Breast epithelium (tissue), 4 donors: ENCODE measurements around the gene UFD1. TPM values are rescaled to one million over a fixed set of nuclear protein-coding genes. Genes with fewer than 3 reads are reported as not detected.

Experiments
- DNase-seq, 2 donors: peaks; one replicate each; pipeline ENCODE4 v3.0.0-alpha.2; 2019; ENCODE audit warnings: low spot score in 2 of 2
- H3K27ac ChIP-seq, 2 donors: fragments of 200-600 bp; sonication (generic) in 1 of 2; one replicate each; pipeline ENCODE4 v1.5.1; 2016 to 2019; ENCODE audit warnings: mild to moderate bottlenecking in 1 of 2
- H3K27me3 ChIP-seq, 2 donors: fragments of 200-600 bp; sonication (generic) in 1 of 2; one replicate each; pipeline versions ENCODE4 v1.5.1 to v1.6.0; 2017 to 2019; ENCODE audit warnings: control low read depth in 1 of 2, mild to moderate bottlenecking in 1 of 2
- H3K36me3 ChIP-seq: fragments of 200-600 bp; one replicate; pipeline ENCODE4 v1.5.1; 2019
- H3K4me1 ChIP-seq, 2 donors: fragments of 200-600 bp; sonication (generic); one replicate each; pipeline ENCODE4 v1.5.1; 2016 to 2019; ENCODE audit warnings: control low read depth in 1 of 2
- H3K4me3 ChIP-seq, 3 donors: fragments of 200-600 bp; sonication (generic); 1 replicate in 2 of 3; 2 replicates in 1 of 3; pipeline ENCODE4 v1.5.1; 2016 to 2019; ENCODE audit warnings: mild to moderate bottlenecking in 3 of 3, moderate library complexity in 2 of 3
- H3K9me3 ChIP-seq, 2 donors: fragments of 200-600 bp; sonication (generic) in 1 of 2; one replicate each; pipeline ENCODE4 v1.5.1; 2016 to 2019; ENCODE audit warnings: control low read depth in 1 of 2
- POLR2A ChIP-seq: fragments of 450-650 bp; IDR thresholded peaks from one replicate; pipeline ENCODE4 v1.6.1; 2016; ENCODE audit warnings: antibody characterized with exemption, mild to moderate bottlenecking, moderate library complexity
- POLR2AphosphoS5 ChIP-seq, 3 donors: sonication (generic); formaldehyde crosslinking; IDR thresholded peaks; one replicate each; pipeline ENCODE4 v1.6.1; 2017; ENCODE audit warnings: antibody characterized with exemption in 3 of 3
- intact Hi-C: fragments of 100-400 bp; cut with DNase I; formaldehyde crosslinking; loops from one replicate; pipeline ENCODE4 v1.15.1; 2023; ENCODE audit warnings: low total_unique reads
- total RNA-seq, 3 donors: library from RNA; depleted of rRNA; stranded (reverse); fragments of >200 nt; gene quantifications; one replicate each; pipeline ENCODE4 v1.1.0, GENCODE V29; 2016
- TF ChIP-seq, protein P1 (sequence below), 3 donors: fragments of 450-650 bp; IDR thresholded peaks; one replicate each; pipeline ENCODE4 v1.5.1; 2016 to 2017; ENCODE audit warnings: antibody characterized with exemption in 3 of 3, mild to moderate bottlenecking in 3 of 3, moderate library complexity in 3 of 3

UFD1 gene
- total RNA-seq, 3 donors from 2014 or later = 30.8 to 51.0 (median 31.8) TPM

DNA sequence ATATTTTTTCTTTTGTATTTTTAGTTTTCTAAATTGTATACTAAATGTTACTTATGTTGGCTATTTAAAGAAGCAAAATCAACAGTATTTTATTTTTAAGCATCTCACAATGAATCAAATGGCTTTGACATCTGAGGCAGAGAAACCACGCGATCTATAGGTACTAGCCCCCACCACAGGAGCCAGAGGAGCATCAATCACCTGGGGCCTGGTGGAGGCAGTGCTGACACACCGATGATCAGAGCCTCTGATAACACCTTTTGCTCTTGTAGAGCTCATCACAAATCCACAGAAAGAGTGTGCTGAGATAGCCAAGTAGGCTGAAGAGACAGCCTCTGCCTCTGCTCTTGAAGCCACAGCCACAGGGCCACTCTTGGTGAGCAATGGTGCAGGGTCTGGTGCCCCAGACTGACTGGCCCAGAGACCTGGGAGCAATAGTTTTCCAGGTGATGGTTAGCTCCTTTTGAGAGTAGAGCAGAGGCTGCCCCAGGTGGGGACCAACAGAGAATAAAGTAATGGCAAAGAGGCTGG, 72.6 kb downstream of the UFD1 start:
- Histone ChIP-seq H3K27ac (no peak overlapping the region), H3K36me3 (no peaks in the 10 kb centered on the region), H3K9me3 (no peaks in the 10 kb centered on the region), H3K27me3 (no peaks in the 10 kb centered on the region), H3K4me3 (no peak overlapping the region), H3K4me1 (no peaks in the 10 kb centered on the region)
- intact Hi-C loops = no loop called here
- no peak for DNase-seq
- TF ChIP-seq POLR2AphosphoS5 (IDR thresholded peaks at IDR 0.05) = no peak

DNA sequence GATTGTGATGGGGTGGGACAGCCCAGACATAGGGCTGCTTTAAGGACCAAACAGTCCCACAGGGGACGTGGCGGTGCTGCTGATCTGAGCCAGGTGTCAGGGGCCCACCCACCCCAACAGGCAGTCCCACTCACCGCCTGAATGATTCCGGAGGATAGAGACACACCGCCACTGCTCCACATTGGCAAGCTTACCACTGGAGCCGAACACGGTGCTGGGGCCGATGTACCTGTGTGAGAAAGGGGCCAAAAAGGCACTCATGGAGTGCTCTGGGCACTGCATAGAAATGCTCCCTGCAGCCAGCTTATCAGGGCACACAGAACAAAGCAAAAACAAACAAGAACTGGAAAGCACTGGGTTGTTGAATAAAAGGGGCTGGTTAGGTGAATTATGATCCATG, 73.3 kb downstream of the UFD1 start:
- Histone ChIP-seq H3K4me1 (no peaks in the 10 kb centered on the region), H3K27me3 (no peaks in the 10 kb centered on the region), H3K27ac (no peak overlapping the region), H3K9me3 (no peaks in the 10 kb centered on the region), H3K4me3 (no peak overlapping the region), H3K36me3 (no peaks in the 10 kb centered on the region)
- intact Hi-C loops = no loop called here
- DNase-seq = no peak
- TF ChIP-seq POLR2A = no peak
- no peak for TF ChIP-seq POLR2AphosphoS5 (IDR thresholded peaks at IDR 0.05)
- TF ChIP-seq, protein P1, sequence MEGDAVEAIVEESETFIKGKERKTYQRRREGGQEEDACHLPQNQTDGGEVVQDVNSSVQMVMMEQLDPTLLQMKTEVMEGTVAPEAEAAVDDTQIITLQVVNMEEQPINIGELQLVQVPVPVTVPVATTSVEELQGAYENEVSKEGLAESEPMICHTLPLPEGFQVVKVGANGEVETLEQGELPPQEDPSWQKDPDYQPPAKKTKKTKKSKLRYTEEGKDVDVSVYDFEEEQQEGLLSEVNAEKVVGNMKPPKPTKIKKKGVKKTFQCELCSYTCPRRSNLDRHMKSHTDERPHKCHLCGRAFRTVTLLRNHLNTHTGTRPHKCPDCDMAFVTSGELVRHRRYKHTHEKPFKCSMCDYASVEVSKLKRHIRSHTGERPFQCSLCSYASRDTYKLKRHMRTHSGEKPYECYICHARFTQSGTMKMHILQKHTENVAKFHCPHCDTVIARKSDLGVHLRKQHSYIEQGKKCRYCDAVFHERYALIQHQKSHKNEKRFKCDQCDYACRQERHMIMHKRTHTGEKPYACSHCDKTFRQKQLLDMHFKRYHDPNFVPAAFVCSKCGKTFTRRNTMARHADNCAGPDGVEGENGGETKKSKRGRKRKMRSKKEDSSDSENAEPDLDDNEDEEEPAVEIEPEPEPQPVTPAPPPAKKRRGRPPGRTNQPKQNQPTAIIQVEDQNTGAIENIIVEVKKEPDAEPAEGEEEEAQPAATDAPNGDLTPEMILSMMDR (IDR thresholded peaks at IDR 0.05) = no peak

DNA sequence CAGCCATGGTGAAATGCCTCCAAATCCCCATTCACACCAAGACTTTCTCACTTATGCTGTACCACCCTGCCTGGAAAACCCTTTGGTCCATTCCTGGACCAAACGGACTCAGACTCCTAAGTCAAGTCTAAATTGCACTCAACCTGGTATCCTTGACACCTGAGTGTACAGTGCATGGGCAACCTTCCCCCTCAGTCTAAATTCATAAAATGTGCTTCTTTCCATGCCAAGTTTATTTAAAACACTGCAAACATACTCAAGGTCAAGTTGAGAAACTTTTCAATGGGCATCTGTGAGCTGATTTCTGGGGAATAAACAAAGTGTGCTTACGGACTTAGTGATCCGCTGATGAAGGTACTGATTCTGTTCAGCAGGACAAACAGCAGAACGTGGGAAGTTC, 73.9 kb downstream of the UFD1 start:
- Histone ChIP-seq H3K4me3 (no peak overlapping the region), H3K36me3 (no peaks in the 10 kb centered on the region), H3K9me3 (no peaks in the 10 kb centered on the region), H3K27ac (no peak overlapping the region), H3K27me3 (no peaks in the 10 kb centered on the region), H3K4me1 (no peaks in the 10 kb centered on the region)
- TF ChIP-seq, protein P1 (IDR thresholded peaks at IDR 0.05) = no peak
- TF ChIP-seq POLR2AphosphoS5 (IDR thresholded peaks at IDR 0.05) = no peak
- no peak for TF ChIP-seq POLR2A
- intact Hi-C loops = no loop called here
- DNase-seq = no peak

DNA sequence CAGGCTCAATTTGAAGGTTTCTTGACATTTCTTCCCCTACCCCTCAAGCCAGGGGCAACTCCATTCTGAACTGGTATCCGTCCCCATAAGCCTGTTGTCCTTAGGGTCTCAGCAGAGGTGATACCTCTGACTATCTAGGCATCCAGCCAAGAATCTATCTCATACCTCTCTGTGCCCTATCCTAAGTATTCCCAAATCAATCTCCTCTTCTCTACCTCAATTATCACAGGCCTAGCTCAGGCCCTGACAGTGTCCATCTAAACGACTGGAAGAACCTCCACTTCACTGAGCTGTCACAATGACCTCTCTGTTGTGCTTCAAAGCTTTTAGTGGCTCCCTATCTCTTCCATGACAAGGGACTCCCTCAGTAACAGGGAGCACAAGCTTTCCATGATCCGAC, 74.3 kb downstream of the UFD1 start:
- H3K36me3 ChIP-seq = no peaks in the 10 kb centered on the region
- DNase-seq = no peak
- intact Hi-C loops = no loop called here

DNA sequence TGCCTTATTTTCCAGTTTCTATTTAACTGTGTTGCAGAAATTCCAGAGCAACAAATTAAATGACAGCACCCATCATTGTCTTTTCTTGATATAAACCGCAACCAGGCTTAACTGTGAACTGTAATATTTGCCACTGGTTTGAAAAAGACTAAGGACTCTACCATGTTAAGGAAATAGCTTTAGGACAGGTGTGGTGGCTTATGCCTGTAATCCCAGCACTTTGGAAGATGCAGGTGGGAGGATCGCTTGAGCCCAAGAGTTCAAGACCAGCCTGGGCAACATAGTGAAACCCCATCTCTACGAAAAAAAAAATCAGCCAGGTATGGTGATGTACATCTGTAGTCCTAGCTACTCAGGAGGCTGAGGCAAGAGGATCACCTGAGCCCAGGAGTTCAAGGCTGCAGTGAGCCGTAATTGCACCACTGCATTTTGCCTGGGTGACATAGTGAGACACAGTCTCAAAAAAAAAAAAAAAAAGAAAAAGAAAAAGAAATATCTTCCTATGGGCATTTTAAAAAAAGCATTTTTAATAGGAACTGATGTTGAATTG, 76.3 kb downstream of the UFD1 start:
- Histone ChIP-seq H3K4me3 (no peak overlapping the region), H3K27me3 (no peaks in the 10 kb centered on the region), H3K27ac (no peak overlapping the region), H3K36me3 (no peaks in the 10 kb centered on the region), H3K4me1 (no peaks in the 10 kb centered on the region), H3K9me3 (no peaks in the 10 kb centered on the region)
- no peak for DNase-seq
- intact Hi-C loops = no loop called here
- TF ChIP-seq POLR2AphosphoS5 (IDR thresholded peaks at IDR 0.05) (no peak), POLR2A (no peak)
- TF ChIP-seq, protein P1 (IDR thresholded peaks at IDR 0.05) = no peak

More for the DNA sequence above, 74.3 kb downstream of the UFD1 start:
- TF ChIP-seq, protein P1 (IDR thresholded peaks at IDR 0.05) = no peak
- TF ChIP-seq POLR2A = no peak
- TF ChIP-seq POLR2AphosphoS5 (IDR thresholded peaks at IDR 0.05) = no peak
- Histone ChIP-seq H3K4me1 (no peaks in the 10 kb centered on the region), H3K9me3 (no peaks in the 10 kb centered on the region), H3K27ac (no peak overlapping the region), H3K4me3 (no peak overlapping the region), H3K27me3 (no peaks in the 10 kb centered on the region)

DNA sequence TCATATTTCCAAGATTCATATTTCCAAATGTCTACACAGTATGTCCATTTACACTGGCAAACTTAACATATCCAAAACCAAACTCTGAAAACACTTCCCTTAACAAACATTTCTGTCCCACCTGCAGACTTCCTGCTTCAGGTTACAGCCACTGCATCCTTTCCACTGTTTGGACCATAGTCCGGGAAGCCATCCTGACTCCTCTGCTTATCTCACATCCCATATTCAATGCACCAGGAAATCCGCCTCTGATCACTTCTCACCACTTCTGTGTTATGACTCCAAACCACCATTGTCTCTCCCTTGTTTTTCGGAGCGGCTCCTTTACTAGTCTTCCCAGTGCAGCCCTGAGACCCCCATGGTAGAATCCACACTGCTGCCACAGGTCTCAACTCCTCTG, 77.5 kb downstream of the UFD1 start:
- H3K27me3 ChIP-seq = no peaks in the 10 kb centered on the region

More for the DNA sequence above, 77.5 kb downstream of the UFD1 start:
- H3K4me3 ChIP-seq = no peak overlapping the region
- H3K9me3 ChIP-seq = no peaks in the 10 kb centered on the region
- intact Hi-C loops = no loop called here
- no peak overlapping the region for H3K27ac ChIP-seq
- no peaks in the 10 kb centered on the region for H3K4me1 ChIP-seq
- no peak for DNase-seq
- H3K36me3 ChIP-seq = no peaks in the 10 kb centered on the region
- TF ChIP-seq POLR2A (no peak), POLR2AphosphoS5 (IDR thresholded peaks at IDR 0.05) (no peak)
- TF ChIP-seq, protein P1 (IDR thresholded peaks at IDR 0.05) = no peak
